H1 (cell line): ENCODE results near the gene KLHL30. TPM values are rescaled to one million over a fixed set of nuclear protein-coding genes. Genes with fewer than 3 reads are reported as not detected.
"Not testable (repeated sequence)": the region's sequence is repeated elsewhere in the genome, so short reads cannot be mapped to it uniquely, and the experiment has no call there.

Source experiments
- CTCF ChIA-PET: fragments of 300-600 bp; sonication (Branson Sonifier 250); formaldehyde crosslinking; loops from one replicate; lab custom pipeline; 2021; ENCODE audit not compliant: partially characterized antibody; lab: Charles Lee
- POLR2A ChIA-PET: fragments of 300-600 bp; sonication (Branson Sonifier 250); formaldehyde crosslinking; loops from one replicate; lab custom pipeline; 2021; ENCODE audit warnings: inconsistent platforms; ENCODE audit not compliant: partially characterized antibody; lab: Charles Lee
- DNase-seq, 2 experiments: peaks; one replicate each; pipeline versions ENCODE4 v3.0.0 to v3.0.0-alpha.2; 2010 to 2022; ENCODE audit warnings: low spot score in 2 of 2, low read depth in 1 of 2, mixed read lengths in 1 of 2
- FAIRE-seq: peaks from 2 replicates; lab custom pipeline; 2011; peaks lifted over from hg19 to GRCh38; lab: Jason Lieb, UNC
- H2AFZ ChIP-seq: 2 replicates; pipeline ENCODE4 v1.8.1; 2012; ENCODE audit warnings: low read length, inconsistent platforms
- H2AK5ac ChIP-seq: 2 replicates; pipeline ENCODE4 v1.6.1; 2013; ENCODE audit warnings: low read depth, low read length
- H2BK120ac ChIP-seq: replicated peaks from 2 replicates; pipeline ENCODE3; 2013; ENCODE audit warnings: low read depth, low read length, inconsistent platforms
- H2BK12ac ChIP-seq: 2 replicates; pipeline ENCODE4 v1.6.1; 2013; ENCODE audit warnings: low read depth, low read length
- H2BK15ac ChIP-seq: 2 replicates; pipeline ENCODE4 v1.6.1; 2013; ENCODE audit warnings: low read length
- H2BK20ac ChIP-seq: 2 replicates; pipeline ENCODE4 v1.6.1; 2013; ENCODE audit warnings: low read length
- H2BK5ac ChIP-seq: 2 replicates; pipeline ENCODE4 v1.6.1; 2013; ENCODE audit warnings: low read depth, low read length
- H3K14ac ChIP-seq: 2 replicates; pipeline ENCODE4 v1.6.1; 2013; ENCODE audit warnings: inconsistent platforms; ENCODE audit not compliant: insufficient read length
- H3K18ac ChIP-seq: 2 replicates; pipeline ENCODE4 v1.6.1; 2013; ENCODE audit warnings: low read length; ENCODE audit errors: extremely low read depth
- H3K23ac ChIP-seq: 2 replicates; pipeline ENCODE4 v1.6.1; 2013; ENCODE audit warnings: inconsistent platforms; ENCODE audit not compliant: insufficient read length
- H3K23me2 ChIP-seq: 2 replicates; pipeline ENCODE4 v1.6.1; 2013; ENCODE audit warnings: low read depth, low read length
- H3K27ac ChIP-seq: 2 replicates; pipeline ENCODE4 v1.6.1; 2011; ENCODE audit warnings: low read depth, low read length, inconsistent platforms
- H3K27me3 ChIP-seq, 4 experiments: replicated peaks in 1 of 4; 1 replicate in 1 of 4; 2 replicates in 3 of 4; pipeline versions ENCODE4 v1.6.1 to v1.8.1; 2011 to 2013; ENCODE audit warnings: low read length in 3 of 4, mild to moderate bottlenecking in 3 of 4, inconsistent platforms in 2 of 4, mixed read lengths in 2 of 4, moderate library complexity in 1 of 4; ENCODE audit not compliant: control insufficient read depth in 3 of 4, insufficient read depth in 3 of 4; ENCODE audit errors: extremely low read depth in 1 of 4
- H3K36me3 ChIP-seq, 4 experiments: 2 replicates each; pipeline versions ENCODE4 v1.6.1 to v1.8.1; 2011 to 2013; ENCODE audit warnings: mild to moderate bottlenecking in 4 of 4, low read length in 3 of 4, moderate library complexity in 2 of 4, control low read depth in 1 of 4, inconsistent platforms in 1 of 4; ENCODE audit not compliant: insufficient read depth in 4 of 4, control insufficient read depth in 2 of 4
- H3K4ac ChIP-seq: replicated peaks from 2 replicates; pipeline ENCODE3; 2013; ENCODE audit warnings: low read length, low read depth, mixed read lengths, inconsistent platforms; ENCODE audit not compliant: insufficient read length
- H3K4me1 ChIP-seq, 4 experiments: replicated peaks in 1 of 4; 1 replicate in 1 of 4; 2 replicates in 3 of 4; pipeline versions ENCODE4 v1.6.1 to v1.8.1; 2011 to 2013; ENCODE audit warnings: low read length in 3 of 4, inconsistent platforms in 2 of 4, mixed read lengths in 1 of 4; ENCODE audit not compliant: insufficient read depth in 4 of 4, control insufficient read depth in 3 of 4
- H3K4me2 ChIP-seq, 2 experiments: 2 replicates each; pipeline versions ENCODE4 v1.6.1 to v1.8.1; 2011 to 2013; ENCODE audit warnings: low read depth in 2 of 2, low read length in 2 of 2, control low read depth in 1 of 2, inconsistent platforms in 1 of 2, mild to moderate bottlenecking in 1 of 2; ENCODE audit not compliant: insufficient read depth in 1 of 2
- H3K4me3 ChIP-seq, 4 experiments: fragments of 200-600, 300-600 bp in 1 of 4; sonication (generic), shearing (Covaris generic), sonication (Bioruptor Twin) in 1 of 4; 2 replicates each; pipeline versions ENCODE4 v1.5.1 to v1.8.1; 2011 to 2016; ENCODE audit warnings: low read length in 4 of 4, low read depth in 3 of 4, control low read depth in 2 of 4, inconsistent platforms in 2 of 4, mild to moderate bottlenecking in 2 of 4, mixed read lengths in 1 of 4, moderate library complexity in 1 of 4; ENCODE audit not compliant: insufficient read depth in 2 of 4; ENCODE audit errors: extremely low read depth in 1 of 4
- H3K56ac ChIP-seq: replicated peaks from 2 replicates; pipeline ENCODE3; 2013; ENCODE audit warnings: low read depth, mild to moderate bottlenecking, mixed read lengths, low read length, inconsistent platforms; ENCODE audit not compliant: insufficient read length
- H3K79me1 ChIP-seq: 2 replicates; pipeline ENCODE4 v1.6.1; 2013; ENCODE audit warnings: low read depth, low read length, control low read depth
- H3K79me2 ChIP-seq, 2 experiments: 2 replicates each; pipeline versions ENCODE4 v1.6.1 to v1.8.1; 2012 to 2013; ENCODE audit warnings: low read length in 2 of 2, mild to moderate bottlenecking in 2 of 2, inconsistent platforms in 1 of 2; ENCODE audit not compliant: insufficient read depth in 2 of 2, control insufficient read depth in 1 of 2
- H3K9ac ChIP-seq, 4 experiments: replicated peaks in 1 of 4; 1 replicate in 1 of 4; 2 replicates in 3 of 4; pipeline versions ENCODE4 v1.6.1 to v1.8.1; 2011 to 2013; ENCODE audit warnings: low read depth in 3 of 4, low read length in 3 of 4, control low read depth in 2 of 4, mild to moderate bottlenecking in 2 of 4, moderate library complexity in 2 of 4, inconsistent platforms in 1 of 4; ENCODE audit errors: extremely low read depth in 1 of 4
- H3K9me3 ChIP-seq, 2 experiments: 2 replicates each; pipeline versions ENCODE4 v1.6.1 to v1.8.1; 2012 to 2013; ENCODE audit warnings: mild to moderate bottlenecking in 2 of 2, moderate library complexity in 2 of 2, control low read depth in 1 of 2, inconsistent platforms in 1 of 2, low read depth in 1 of 2, low read length in 1 of 2, mixed read lengths in 1 of 2; ENCODE audit not compliant: insufficient read depth in 2 of 2
- H4K20me1 ChIP-seq, 2 experiments: replicated peaks in 1 of 2; 2 replicates each; pipeline versions ENCODE3 to v1.8.1; 2011 to 2013; ENCODE audit warnings: inconsistent platforms in 2 of 2, low read length in 2 of 2, mild to moderate bottlenecking in 1 of 2; ENCODE audit not compliant: insufficient read depth in 2 of 2, control insufficient read depth in 1 of 2
- H4K5ac ChIP-seq: 2 replicates; pipeline ENCODE4 v1.6.1; 2013; ENCODE audit warnings: low read length, low read depth, mixed read lengths, inconsistent platforms; ENCODE audit not compliant: insufficient read length
- H4K8ac ChIP-seq: 2 replicates; pipeline ENCODE4 v1.8.0; 2013; ENCODE audit warnings: mild to moderate bottlenecking, moderate library complexity, low read length, inconsistent platforms; ENCODE audit not compliant: insufficient read depth; ENCODE audit errors: extremely low read depth
- H4K91ac ChIP-seq: replicated peaks from 2 replicates; pipeline ENCODE3; 2013; ENCODE audit warnings: low read length, mixed read lengths, inconsistent platforms; ENCODE audit not compliant: insufficient read length
- WGBS, 2 experiments: shearing (Covaris generic) in 1 of 2; methylation state at CpG; one replicate each; pipeline versions ENCODE4 v1.1.6 to v1.1.7; 2013 to 2015; ENCODE audit warnings: low lambda C conversion rate in 2 of 2, mixed read lengths in 2 of 2, inconsistent platforms in 1 of 2, low coverage in 1 of 2, missing lambda C conversion rate in 1 of 2; ENCODE audit not compliant: insufficient replicate concordance in 2 of 2, insufficient coverage in 1 of 2, insufficient read length in 1 of 2; ENCODE audit errors: extremely low coverage in 1 of 2, missing lambda C conversion rate in 1 of 2; 5-methylcytosine and 5-hydroxymethylcytosine counted together
- polyA plus RNA-seq, 7 experiments: library from polyadenylated mRNA; depleted of rRNA in 3 of 7; stranded (reverse) in 5 of 7; unstranded in 2 of 7; fragments of >200 nt in 5 of 7; fragments of 200-250 nt in 2 of 7; gene quantifications; 1 replicate in 5 of 7; 2 replicates in 1 of 7; 4 replicates in 1 of 7; pipeline versions ENCODE4 v1.2.1 to v1.2.3, GENCODE V29; 2011 to 2013; ENCODE audit warnings: missing spikeins in 2 of 7, mixed read lengths in 2 of 7
- total RNA-seq: library from RNA; stranded (reverse); fragmentation: NEBNext Ultra II Directional; extraction: Animal tissue kit (Norgen Biotek cat#: 25700); gene quantifications from 2 replicates; pipeline ENCODE4 v1.2.1, GENCODE V29; 2021

KLHL30 gene
- total and polyA plus RNA-seq, 2 of the 8 experiments (the other 6 are each of a cell fraction or from before 2014, with no cell fraction given) = not detected

GRCh38 chr2:238115709-238116108 is 22.8 kb upstream of the KLHL30 start:
- not testable (repeated sequence) for FAIRE-seq, H3K18ac ChIP-seq, H4K91ac ChIP-seq, H3K4ac ChIP-seq, H3K9me3 ChIP-seq, H3K79me2 ChIP-seq, DNase-seq, H4K5ac ChIP-seq, H3K23ac ChIP-seq, H3K79me1 ChIP-seq, H3K36me3 ChIP-seq, H2BK15ac ChIP-seq, H3K14ac ChIP-seq, H2BK5ac ChIP-seq, H2BK20ac ChIP-seq, H4K8ac ChIP-seq, H3K4me1 ChIP-seq, H2BK12ac ChIP-seq, H3K9ac ChIP-seq, H3K56ac ChIP-seq, H3K27me3 ChIP-seq, H2AK5ac ChIP-seq, H2AFZ ChIP-seq, H2BK120ac ChIP-seq, H4K20me1 ChIP-seq, H3K4me2 ChIP-seq, H3K4me3 ChIP-seq, H3K27ac ChIP-seq
- peaks cover 14% of the 10 kb centered on the region; the same call in 1 of the 2 replicates for H3K23me2 ChIP-seq
- ChIA-PET POLR2A (interaction anchor here (0.8 to 1.1 kb wide), 3 partner anchors 13 to 49 kb away, joined by 3 read pairs; partner anchors contain the start of gene ESPNL), CTCF (interaction anchor here (0.6 to 1.7 kb wide), 7 partner anchors 9 to 1806 kb away, joined by 3 to 6 read pairs (median 3); partner anchors contain the start of gene ESPNL)
- WGBS, 2 experiments = 93% methylated on average over 12 of the region's 12 CpGs; no CpG with 5 or more reads in 1 of the 2 experiments
